T-cell (primary cell): ENCODE measurements around the gene AADACL2. TPM values are rescaled to one million over a fixed set of nuclear protein-coding genes. Genes with fewer than 3 reads are reported as not detected.

ENCODE experiments used
- ATAC-seq, 4 experiments: fragments of 200-7000 bp in 3 of 4; fragments of 150-1000 bp in 1 of 4; cut with Tn5 transposase; replicated peaks in 1 of 4; 1 replicate in 3 of 4; 2 replicates in 1 of 4; pipeline ENCODE4 v1.10.0; 2021; ENCODE audit warnings: moderate library complexity in 3 of 4, mild to moderate bottlenecking in 2 of 4, moderate number of reproducible peaks in 1 of 4
- CTCF ChIA-PET, 2 donors: fragments of 300-600 bp; sonication (Branson Sonifier 250); formaldehyde crosslinking; loops; one replicate each; lab custom pipeline; 2022; ENCODE audit warnings: antibody characterized with exemption in 2 of 2; lab: Charles Lee
- POLR2A ChIA-PET, 2 donors: fragments of 300-600 bp; sonication (Branson Sonifier 250); formaldehyde crosslinking; loops; one replicate each; lab custom pipeline; 2022; ENCODE audit warnings: antibody characterized with exemption in 2 of 2; lab: Charles Lee
- DNase-seq, 35 experiments: peaks; one replicate each; pipeline versions ENCODE4 v3.0.0 to v3.0.0-alpha.2; 2013 to 2023
- H3K27ac ChIP-seq: one replicate; pipeline ENCODE4 v1.5.1; 2013; ENCODE audit warnings: low read length
- H3K27me3 ChIP-seq, 2 experiments: replicated peaks in 1 of 2; 1 replicate in 1 of 2; 2 replicates in 1 of 2; pipeline versions ENCODE4 v1.6.1 to v1.7.0; 2013; ENCODE audit warnings: low read length in 1 of 2, mixed read lengths in 1 of 2; ENCODE audit not compliant: control insufficient read depth in 2 of 2, insufficient read depth in 2 of 2; ENCODE audit errors: extremely low read depth in 1 of 2
- H3K36me3 ChIP-seq, 2 donors: 1 replicate in 1 of 2; 2 replicates in 1 of 2; pipeline versions ENCODE4 v1.6.1 to v1.7.0; 2013; ENCODE audit warnings: low read length in 1 of 2; ENCODE audit not compliant: control insufficient read depth in 2 of 2, insufficient read depth in 1 of 2; ENCODE audit errors: extremely low read depth in 1 of 2
- H3K4me1 ChIP-seq, 2 experiments: 1 replicate in 1 of 2; 2 replicates in 1 of 2; pipeline versions ENCODE4 v1.6.1 to v1.7.0; 2013; ENCODE audit warnings: low read length in 2 of 2, mixed read lengths in 1 of 2; ENCODE audit not compliant: insufficient read depth in 2 of 2, control insufficient read depth in 1 of 2; ENCODE audit errors: extremely low read depth in 1 of 2
- H3K4me3 ChIP-seq, 2 donors: 1 replicate in 1 of 2; 2 replicates in 1 of 2; pipeline versions ENCODE4 v1.5.1 to v1.7.0; 2013; ENCODE audit warnings: mild to moderate bottlenecking in 2 of 2, low read length in 1 of 2, moderate library complexity in 1 of 2; ENCODE audit not compliant: control insufficient read depth in 1 of 2; ENCODE audit errors: extremely low read depth in 1 of 2
- H3K9me3 ChIP-seq: 2 replicates; pipeline ENCODE4 v1.7.0; 2013
- H3K27ac Mint-ChIP-seq, 2 donors: one replicate each; pipeline ENCODE4 v1.8.0; 2020 to 2021; ENCODE audit warnings: mild to moderate bottlenecking in 2 of 2, mixed read lengths in 2 of 2
- H3K27me3 Mint-ChIP-seq, 2 donors: one replicate each; pipeline ENCODE4 v1.8.0; 2021 to 2022; ENCODE audit warnings: mixed read lengths in 2 of 2
- H3K36me3 Mint-ChIP-seq: one replicate; pipeline ENCODE4 v1.8.0; 2021; ENCODE audit warnings: mixed read lengths
- H3K4me1 Mint-ChIP-seq, 3 donors: one replicate each; pipeline ENCODE4 v1.8.0; 2020 to 2022; ENCODE audit warnings: mixed read lengths in 3 of 3, mild to moderate bottlenecking in 1 of 3
- H3K4me3 Mint-ChIP-seq, 3 donors: one replicate each; pipeline ENCODE4 v1.8.0; 2020 to 2022; ENCODE audit warnings: mild to moderate bottlenecking in 3 of 3, mixed read lengths in 3 of 3, moderate library complexity in 3 of 3
- H3K9me3 Mint-ChIP-seq, 3 donors: one replicate each; pipeline ENCODE4 v1.8.0; 2020 to 2022; ENCODE audit warnings: mixed read lengths in 3 of 3
- WGBS: methylation state at CpG from one replicate; pipeline ENCODE4 v1.1.5; 2013; ENCODE audit warnings: missing lambda C conversion rate; ENCODE audit not compliant: insufficient coverage; 5-methylcytosine and 5-hydroxymethylcytosine counted together
- total RNA-seq, 35 experiments: library from RNA in 6 of 35; stranded (reverse) in 6 of 35; fragments of 120-200 nt in 1 of 35; gene quantifications; one replicate each; pipeline versions ENCODE4 v1.2.1 to v1.2.4 and lab custom pipeline; 2013 to 2026

The AADACL2 gene
- total RNA-seq (not detected), total RNA-seq (lab: John Stamatoyannopoulos, UW) (0 to 0.05 (median 0) reads per million in 29 experiments)
- not detected for total RNA-seq (2013)

- DNase-seq (no peak), ATAC-seq (no peak)
- no peaks in the 10 kb centered on the region for H3K4me1 Mint-ChIP-seq
- H3K27me3 Mint-ChIP-seq: peaks cover 12 to 14% of the 10 kb centered on the region in 2 donors
- no peaks in the 10 kb centered on the region for H3K36me3 ChIP-seq
- H3K4me3 ChIP-seq: no peak within 1 kb of the TSS
- POLR2A ChIA-PET: no interaction called here
- H3K4me3 Mint-ChIP-seq: no peak within 1 kb of the TSS
- no CpG with 5 or more reads among the region's 1 CpG for WGBS
- CTCF ChIA-PET: no interaction called here
- no peaks in the 10 kb centered on the region for H3K27me3 ChIP-seq
- H3K27ac ChIP-seq: no peak within 1 kb of the TSS
- H3K9me3 ChIP-seq: no peaks in the 10 kb centered on the region
- H3K4me1 ChIP-seq: no peaks in the 10 kb centered on the region
- no peaks in the 10 kb centered on the region for H3K36me3 Mint-ChIP-seq
- no peak within 1 kb of the TSS for H3K27ac Mint-ChIP-seq
- H3K9me3 Mint-ChIP-seq: peaks cover 0 to 7% (median 4%) of the 10 kb centered on the region in 3 donors
Measured at GRCh38 chr3:151733613-151734012, at the start of gene AADACL2. TSS of gene AADACL2 (plus strand) at chr3:151733927. CDS start at chr3:151734036, 109 bp downstream.

- Histone ChIP-seq H3K9me3 (no peaks in the 10 kb centered on the region), H3K27me3 (peaks cover 0 to 2% of the 10 kb centered on the region in 2 experiments), H3K4me3 (no peak overlapping the region), H3K27ac (no peak overlapping the region), H3K36me3 (no peaks in the 10 kb centered on the region), H3K4me1 (no peaks in the 10 kb centered on the region)
- ChIA-PET POLR2A (no interaction called here), CTCF (no interaction called here)
- DNase-seq (no peak), ATAC-seq (no peak)
- Mint-ChIP-seq H3K27me3 (peaks cover 0 to 9% of the 10 kb centered on the region in 2 donors), H3K27ac (no peak overlapping the region), H3K4me1 (no peaks in the 10 kb centered on the region), H3K36me3 (no peaks in the 10 kb centered on the region), H3K9me3 (peaks cover 0 to 10% (median 3%) of the 10 kb centered on the region in 3 donors), H3K4me3 (no peak overlapping the region)
Measured at GRCh38 chr3:151684094-151684493, 49.6 kb upstream of the AADACL2 start.

GRCh38 chr3:151686257-151686656, 47.5 kb upstream of the AADACL2 start:
- H3K27ac Mint-ChIP-seq: no peak overlapping the region
- no peak overlapping the region for H3K4me3 Mint-ChIP-seq
- WGBS: 100% methylated on average over 1 of the region's 3 CpGs
- H3K9me3 Mint-ChIP-seq: peaks cover 0 to 10% (median 2%) of the 10 kb centered on the region in 3 donors
- no peak overlapping the region for H3K4me3 ChIP-seq
- H3K27ac ChIP-seq: no peak overlapping the region
- H3K27me3 Mint-ChIP-seq: peaks cover 0 to 1% of the 10 kb centered on the region in 2 donors
- ChIA-PET POLR2A (interaction anchor here in 1 of 2 donors (0.5 kb wide), 1 partner anchor 45 kb away, joined by 3 read pairs; no protein-coding TSS in a partner anchor), CTCF (no interaction called here)
- H3K4me1 Mint-ChIP-seq: no peaks in the 10 kb centered on the region
- DNase-seq (no peak), ATAC-seq (no peak)
- no peaks in the 10 kb centered on the region for H3K36me3 Mint-ChIP-seq
- H3K9me3 ChIP-seq: no peaks in the 10 kb centered on the region
- no peaks in the 10 kb centered on the region for H3K36me3 ChIP-seq
- H3K27me3 ChIP-seq: no peaks in the 10 kb centered on the region
- no peaks in the 10 kb centered on the region for H3K4me1 ChIP-seq

- ATAC-seq: no peak
- Mint-ChIP-seq H3K4me1 (no peaks in the 10 kb centered on the region), H3K36me3 (no peaks in the 10 kb centered on the region), H3K27me3 (no peaks in the 10 kb centered on the region), H3K27ac (no peak overlapping the region), H3K4me3 (no peak overlapping the region), H3K9me3 (peaks cover 0 to 10% (median 0%) of the 10 kb centered on the region in 3 donors)
- POLR2A ChIA-PET: no interaction called here
- H3K27ac ChIP-seq: no peak overlapping the region
- H3K4me1 ChIP-seq: no peaks in the 10 kb centered on the region
- 36% methylated on average over 4 of the region's 5 CpGs for WGBS
- CTCF ChIA-PET: no interaction called here
- no peaks in the 10 kb centered on the region for H3K36me3 ChIP-seq
- H3K27me3 ChIP-seq: no peaks in the 10 kb centered on the region
- no peaks in the 10 kb centered on the region for H3K9me3 ChIP-seq
- no peak overlapping the region for H3K4me3 ChIP-seq
- DNase-seq: no peak
Measured at GRCh38 chr3:151687076-151687475, 46.7 kb upstream of the AADACL2 start.

GRCh38 chr3:151688571-151688970, 45.2 kb upstream of the AADACL2 start:
- DNase-seq (no peak), ATAC-seq (no peak)
- WGBS: no CpG with 5 or more reads among the region's 1 CpG
- Mint-ChIP-seq H3K36me3 (no peaks in the 10 kb centered on the region), H3K27ac (no peak overlapping the region), H3K27me3 (no peaks in the 10 kb centered on the region), H3K4me3 (no peak overlapping the region), H3K4me1 (no peaks in the 10 kb centered on the region), H3K9me3 (peaks cover 0 to 3% (median 0%) of the 10 kb centered on the region in 3 donors)
- Histone ChIP-seq H3K9me3 (no peaks in the 10 kb centered on the region), H3K4me3 (no peak overlapping the region), H3K4me1 (no peaks in the 10 kb centered on the region), H3K27ac (no peak overlapping the region), H3K36me3 (no peaks in the 10 kb centered on the region), H3K27me3 (no peaks in the 10 kb centered on the region)
- ChIA-PET CTCF (interaction anchor here in 1 of 2 donors (0.5 kb wide), 1 partner anchor 295 kb away, joined by 3 read pairs; no protein-coding TSS in a partner anchor), POLR2A (no interaction called here)

- Mint-ChIP-seq H3K27ac (no peak overlapping the region), H3K4me1 (no peaks in the 10 kb centered on the region), H3K27me3 (no peaks in the 10 kb centered on the region), H3K36me3 (no peaks in the 10 kb centered on the region), H3K4me3 (no peak overlapping the region), H3K9me3 (no peaks in the 10 kb centered on the region)
- no peaks in the 10 kb centered on the region for H3K4me1 ChIP-seq
- POLR2A ChIA-PET: no interaction called here
- WGBS: 70% methylated on average over 1 of the region's 1 CpG
- DNase-seq (no peak), ATAC-seq (no peak)
- no peaks in the 10 kb centered on the region for H3K9me3 ChIP-seq
- CTCF ChIA-PET: no interaction called here
- H3K27me3 ChIP-seq: no peaks in the 10 kb centered on the region
- H3K36me3 ChIP-seq: no peaks in the 10 kb centered on the region
- no peak overlapping the region for H3K4me3 ChIP-seq
- no peak overlapping the region for H3K27ac ChIP-seq
Measured at GRCh38 chr3:151690645-151691044, 43.1 kb upstream of the AADACL2 start.

GRCh38 chr3:151697496-151697895, 36.2 kb upstream of the AADACL2 start:
- ChIA-PET POLR2A (no interaction called here), CTCF (no interaction called here)
- WGBS: 92% methylated on average over 2 of the region's 5 CpGs
- no peak for DNase-seq
- ATAC-seq: no peak
- no peak overlapping the region for H3K4me3 ChIP-seq
- Mint-ChIP-seq H3K9me3 (peaks cover 5 to 8% (median 7%) of the 10 kb centered on the region in 3 donors), H3K27ac (no peak overlapping the region), H3K4me1 (no peaks in the 10 kb centered on the region), H3K4me3 (no peak overlapping the region), H3K36me3 (no peaks in the 10 kb centered on the region), H3K27me3 (peaks cover 0 to 4% of the 10 kb centered on the region in 2 donors)
- H3K4me1 ChIP-seq: no peaks in the 10 kb centered on the region
- no peaks in the 10 kb centered on the region for H3K9me3 ChIP-seq
- H3K27ac ChIP-seq: no peak overlapping the region
- H3K27me3 ChIP-seq: no peaks in the 10 kb centered on the region
- H3K36me3 ChIP-seq: no peaks in the 10 kb centered on the region
